Left ventricle myocardium inferior (tissue), 1 donor: ENCODE data around the gene EPB41L5. TPM values are rescaled to one million over a fixed set of nuclear protein-coding genes. Genes with fewer than 3 reads are reported as not detected.
"Not testable (repeated sequence)": the region's sequence is repeated elsewhere in the genome, so short reads cannot be mapped to it uniquely, and the experiment has no call there.

Experiments
- DNase-seq: peaks from one replicate; pipeline ENCODE4 v3.0.0-alpha.2; 2020
- H3K27ac ChIP-seq: fragments of 200-600 bp; replicated peaks from 2 replicates; pipeline ENCODE4 v1.8.0; 2021
- H3K27me3 ChIP-seq: fragments of 200-600 bp; 2 replicates; pipeline ENCODE4 v1.8.0; 2021; ENCODE audit warnings: low read depth
- H3K36me3 ChIP-seq: fragments of 200-600 bp; 2 replicates; pipeline ENCODE4 v1.8.0; 2021
- H3K4me1 ChIP-seq: fragments of 200-600 bp; 2 replicates; pipeline ENCODE4 v1.8.0; 2021
- H3K4me3 ChIP-seq: fragments of 200-600 bp; 2 replicates; pipeline ENCODE4 v1.8.0; 2021; ENCODE audit warnings: mild to moderate bottlenecking, moderate library complexity
- H3K9me3 ChIP-seq: fragments of 200-600 bp; replicated peaks from 2 replicates; pipeline ENCODE4 v1.8.0; 2021
- CTCF ChIP-seq: fragments of 200-600 bp; IDR thresholded peaks from 2 replicates; pipeline ENCODE4 v1.8.0; 2021; ENCODE audit warnings: antibody characterized with exemption, mild to moderate bottlenecking, borderline replicate concordance
- intact Hi-C: fragments of 100-400 bp; cut with micrococcal nuclease; formaldehyde crosslinking; loops from one replicate; pipeline ENCODE4 v1.11.0; 2022
- total RNA-seq: library from RNA; stranded (reverse); fragmentation: NEBNext Ultra II Directional; extraction: Animal tissue kit (Norgen Biotek cat#: 25700); gene quantifications from one replicate; pipeline ENCODE4 v1.2.1, GENCODE V29; 2021
- donor health status: DM: no; HTN: yes; CAD: no; lungs with severe emphysema.

Gene EPB41L5
- total RNA-seq, 1 donor from 2014 or later: 9.1 TPM

DNA sequence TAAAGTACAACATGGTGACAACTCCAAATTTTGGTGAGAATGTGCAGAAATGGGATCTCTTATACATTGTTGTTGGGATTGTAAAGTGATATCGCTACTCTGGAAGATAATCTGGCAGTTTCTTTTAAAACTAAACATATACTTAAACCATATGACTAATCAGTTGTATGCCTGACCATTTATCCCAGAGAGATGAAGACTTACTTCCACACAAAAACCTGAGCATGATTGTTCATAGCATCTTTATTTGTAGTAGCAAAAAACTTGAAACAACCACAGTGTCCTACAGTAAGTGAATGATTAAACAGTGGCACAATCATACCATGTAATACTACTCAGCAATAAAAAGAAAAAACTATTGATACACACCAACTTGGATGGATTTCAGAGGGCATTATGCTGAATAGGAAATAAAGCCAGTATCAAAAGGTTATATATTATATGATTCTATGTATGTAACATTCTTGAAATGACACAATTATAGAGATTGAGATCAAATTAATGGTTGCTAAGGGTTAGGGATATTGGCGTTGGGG, 47.3 kb downstream of the EPB41L5 start:
- no peak overlapping the region for H3K4me3 ChIP-seq
- no peaks in the 10 kb centered on the region for H3K4me1 ChIP-seq
- peaks cover 8% of the 10 kb centered on the region for H3K9me3 ChIP-seq
- TF ChIP-seq CTCF: no peak
- no peak for DNase-seq
- intact Hi-C loops: no loop called here
- no peaks in the 10 kb centered on the region for H3K36me3 ChIP-seq
- H3K27ac ChIP-seq: no peak overlapping the region
- no peaks in the 10 kb centered on the region for H3K27me3 ChIP-seq

- H3K9me3 ChIP-seq: no peaks in the 10 kb centered on the region
- no peak for TF ChIP-seq CTCF
- no peaks in the 10 kb centered on the region for H3K27me3 ChIP-seq
- no peak overlapping the region for H3K27ac ChIP-seq
- H3K36me3 ChIP-seq: no peaks in the 10 kb centered on the region
- H3K4me3 ChIP-seq: no peak overlapping the region
- intact Hi-C loops: no loop called here
- no peak for DNase-seq
- H3K4me1 ChIP-seq: peaks cover 16% of the 10 kb centered on the region
Observed at GRCh38 chr2:120064664-120065063, 51.8 kb downstream of the EPB41L5 start.

- Histone ChIP-seq H3K27ac (no peak overlapping the region), H3K36me3 (no peaks in the 10 kb centered on the region), H3K4me1 (peaks cover 16% of the 10 kb centered on the region), H3K27me3 (no peaks in the 10 kb centered on the region), H3K4me3 (no peak overlapping the region), H3K9me3 (peaks cover 3% of the 10 kb centered on the region)
- intact Hi-C loops: no loop called here
- no peak for TF ChIP-seq CTCF
- DNase-seq: no peak
Observed at GRCh38 chr2:120066800-120067547, 54.1 kb downstream of the EPB41L5 start.

DNA sequence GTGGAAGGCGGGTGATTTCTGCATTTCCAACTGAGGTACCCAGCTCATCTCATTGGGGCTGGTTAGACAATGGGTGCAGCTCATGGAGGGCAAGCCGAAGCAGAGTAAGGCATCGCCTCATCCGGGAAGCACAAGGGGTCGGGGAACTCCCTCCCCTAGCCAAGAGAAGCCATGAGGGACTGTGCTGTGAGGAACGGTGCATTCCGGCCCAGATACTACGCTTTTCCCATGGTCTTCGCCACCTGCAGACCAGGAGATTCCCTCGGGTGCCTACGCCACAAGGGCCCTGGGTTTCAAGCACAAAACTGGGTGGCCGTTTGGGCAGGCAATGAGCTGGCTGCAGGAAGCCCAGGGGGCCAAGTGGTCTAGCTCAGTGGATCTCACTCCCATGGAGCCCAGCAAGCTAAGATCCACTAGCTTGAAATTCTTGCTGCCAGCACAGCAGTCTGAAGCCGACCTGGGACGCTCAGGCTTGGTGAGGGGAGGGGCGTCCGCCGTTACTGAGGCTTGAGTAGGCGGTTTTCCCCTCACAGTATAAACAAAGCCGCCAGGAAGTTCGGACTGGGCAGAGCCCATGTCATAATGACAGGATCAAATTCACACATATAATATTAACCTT, 55.3 kb downstream of the EPB41L5 start:
- peaks cover 16% of the 10 kb centered on the region for H3K4me1 ChIP-seq
- DNase-seq, H3K4me3 ChIP-seq, H3K9me3 ChIP-seq, intact Hi-C loops, H3K36me3 ChIP-seq, H3K27me3 ChIP-seq, H3K27ac ChIP-seq: not testable (repeated sequence)

GRCh38 chr2:120075545-120075944, 62.7 kb downstream of the EPB41L5 start:
- TF ChIP-seq CTCF: no peak
- Histone ChIP-seq H3K4me3 (no peak overlapping the region), H3K27me3 (no peaks in the 10 kb centered on the region), H3K27ac (no peak overlapping the region), H3K4me1 (no peaks in the 10 kb centered on the region), H3K36me3 (peaks cover 23% of the 10 kb centered on the region), H3K9me3 (peaks cover 4% of the 10 kb centered on the region)
- DNase-seq: no peak
- intact Hi-C loops: no loop called here

DNA sequence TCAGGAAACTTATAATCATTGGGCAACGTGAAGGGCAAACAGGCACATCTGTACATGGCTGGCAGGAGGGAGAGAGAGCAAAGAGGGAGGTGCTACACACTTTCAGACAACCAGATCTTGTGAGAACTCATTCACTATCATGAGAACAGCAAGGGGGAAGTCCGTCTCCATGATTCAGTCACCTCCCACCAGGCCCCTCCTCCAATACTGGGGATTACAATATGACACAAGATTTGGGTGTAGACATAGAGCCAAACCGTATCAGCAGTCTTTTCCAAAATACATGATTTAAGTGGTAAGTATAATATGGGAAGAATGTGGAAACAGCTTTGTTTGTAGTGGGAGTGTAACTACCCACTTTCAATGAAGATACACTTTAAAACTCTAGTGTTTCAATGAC, 65.0 kb downstream of the EPB41L5 start:
- H3K27me3 ChIP-seq: no peaks in the 10 kb centered on the region
- no peak for TF ChIP-seq CTCF
- H3K9me3 ChIP-seq: peaks cover 4% of the 10 kb centered on the region
- DNase-seq: no peak
- intact Hi-C loops: no loop called here
- H3K4me3 ChIP-seq: no peak overlapping the region
- peaks cover 23% of the 10 kb centered on the region for H3K36me3 ChIP-seq
- H3K27ac ChIP-seq: no peak overlapping the region
- H3K4me1 ChIP-seq: no peaks in the 10 kb centered on the region
